GM19397 (cell line): ENCODE data around the gene ATP8B4.
A peak's percentile ranks its signal among the peaks of the same experiment; 100 is the strongest.

Source experiments
- ATAC-seq: cut with Tn5 transposase; IDR thresholded peaks from one replicate; pipeline ENCODE4 v1.9.1; 2021; ENCODE audit warnings: mild to moderate bottlenecking, moderate library complexity; ENCODE audit not compliant: unreplicated experiment

Gene ATP8B4

DNA sequence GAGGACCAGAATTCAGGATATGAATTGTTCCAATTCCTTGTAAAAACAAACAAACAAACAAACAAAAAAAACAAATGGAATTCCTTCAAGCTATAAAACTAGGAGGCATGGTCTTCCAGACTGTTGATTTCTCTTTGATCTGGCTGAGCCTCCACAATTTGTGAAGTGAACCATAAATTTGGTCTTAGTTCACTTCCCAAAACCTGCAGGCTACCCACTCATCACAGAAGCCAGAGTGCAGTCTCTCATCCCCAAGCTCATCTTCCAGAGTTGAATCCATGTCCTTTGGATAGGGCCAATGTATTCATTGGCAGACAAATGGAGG, 294.3 kb downstream of the ATP8B4 start:
- no peak for ATAC-seq

DNA sequence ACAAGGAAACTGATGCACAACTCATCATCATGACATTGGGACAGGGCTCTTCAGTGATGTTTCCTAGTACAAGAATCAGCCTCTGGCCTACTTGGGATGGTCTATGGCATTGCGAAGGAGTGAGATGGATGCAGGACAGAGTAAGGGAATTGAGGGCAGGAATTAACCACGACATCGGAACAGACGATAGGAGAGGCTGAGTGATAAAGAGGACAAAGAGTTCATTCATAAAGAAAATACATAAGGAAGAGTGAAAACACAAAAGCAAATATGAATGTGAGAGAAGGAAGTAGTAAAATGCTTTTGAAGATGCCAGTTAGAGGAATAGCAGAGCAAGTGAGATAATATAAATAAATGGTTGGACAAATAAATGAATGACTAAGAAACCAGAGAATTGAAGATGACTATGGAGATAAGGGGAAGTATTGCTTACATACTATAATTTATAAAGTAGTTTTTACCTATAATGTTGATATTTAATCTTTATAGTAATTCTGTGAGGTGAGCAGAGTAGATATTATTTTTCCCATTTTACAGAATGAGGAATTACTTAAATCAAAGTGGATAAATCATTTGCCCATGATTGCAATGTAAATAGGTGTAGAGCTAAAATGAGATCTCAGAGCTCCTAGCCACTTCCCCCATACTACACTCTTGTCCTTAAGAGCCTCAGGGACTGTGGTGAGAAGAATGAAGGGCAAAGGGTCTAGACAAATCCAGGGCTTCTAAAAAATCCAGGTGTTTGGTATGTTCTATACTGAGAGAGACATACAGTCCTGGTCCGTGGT, 294.9 kb downstream of the ATP8B4 start:
- ATAC-seq: no peak

DNA sequence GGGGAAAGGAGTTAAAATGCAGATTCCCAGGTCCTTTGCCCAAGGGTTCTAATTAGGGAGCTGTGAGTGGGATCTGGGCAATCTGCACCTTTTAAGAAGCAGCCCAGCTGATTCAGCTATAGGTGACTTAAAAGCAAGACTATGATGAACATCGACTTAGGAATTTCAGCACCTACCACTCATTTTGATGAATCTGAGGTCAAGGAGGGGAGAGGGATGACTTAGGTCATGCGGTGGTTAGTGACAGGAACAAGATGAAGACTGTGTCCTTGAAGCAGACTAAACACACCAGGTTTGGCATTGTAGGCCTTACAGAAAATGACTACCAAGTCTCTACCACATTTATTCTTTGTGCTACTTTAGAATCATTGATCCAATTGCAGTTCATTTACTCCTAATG, 301.9 kb downstream of the ATP8B4 start:
- ATAC-seq: no peak

DNA sequence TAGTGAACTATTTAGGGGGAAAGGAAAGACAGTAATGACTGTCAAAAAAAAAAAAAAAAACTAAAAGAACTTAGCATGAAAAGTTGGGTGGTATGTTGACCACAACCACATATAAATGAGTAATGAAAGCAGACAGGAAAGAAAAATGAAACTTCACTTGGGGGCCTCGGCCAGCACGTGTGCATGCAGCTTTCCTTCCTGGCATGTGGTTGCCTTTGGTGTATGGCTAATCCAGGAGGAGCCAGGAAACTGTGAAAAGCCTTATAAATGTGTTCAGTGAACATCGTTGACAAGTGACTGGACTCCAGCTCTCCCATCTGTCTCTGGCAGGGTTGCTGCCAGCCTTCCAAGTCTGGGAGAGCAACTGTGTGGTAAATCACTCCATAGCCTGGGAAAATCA, 303.1 kb downstream of the ATP8B4 start:
- peak; percentile 69 for ATAC-seq

DNA sequence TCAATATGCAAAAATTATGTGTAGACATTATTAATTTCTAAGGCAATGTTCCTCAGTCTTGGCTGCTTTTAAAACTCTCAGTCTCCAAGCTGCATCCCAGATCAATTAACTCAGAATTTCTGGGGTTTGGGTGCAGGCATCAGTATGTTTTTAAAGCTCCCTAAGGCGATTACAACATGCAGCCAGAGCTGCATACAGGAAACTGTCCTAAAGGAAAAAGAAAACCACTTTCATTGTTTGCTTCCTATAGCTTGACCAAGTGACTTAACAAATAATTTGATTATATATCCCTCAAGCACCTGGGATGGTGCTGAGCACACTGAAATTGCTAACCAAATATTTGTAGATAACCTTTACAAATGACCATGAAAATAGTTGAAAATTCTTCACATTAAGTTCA, 303.5 kb downstream of the ATP8B4 start:
- peak; percentile 17 for ATAC-seq

DNA sequence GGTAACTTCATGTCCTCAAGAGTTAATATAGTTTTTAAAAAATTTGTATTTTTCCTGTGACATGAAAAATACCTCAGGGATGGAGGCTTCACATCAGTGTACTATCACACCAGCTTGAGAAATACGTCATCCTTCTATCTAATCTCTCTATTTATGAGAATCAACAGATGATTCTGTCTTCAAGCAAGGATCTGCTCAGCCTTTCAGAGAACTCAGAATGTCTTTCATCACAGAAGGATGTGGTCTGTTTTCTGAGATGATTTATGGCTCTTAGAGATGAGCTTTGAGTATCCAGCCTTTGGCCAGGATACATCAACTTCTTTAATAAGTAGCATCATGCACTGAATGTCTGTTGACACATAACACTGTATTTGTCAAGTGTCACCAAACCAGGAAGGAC, 304.3 kb downstream of the ATP8B4 start:
- no peak for ATAC-seq

DNA sequence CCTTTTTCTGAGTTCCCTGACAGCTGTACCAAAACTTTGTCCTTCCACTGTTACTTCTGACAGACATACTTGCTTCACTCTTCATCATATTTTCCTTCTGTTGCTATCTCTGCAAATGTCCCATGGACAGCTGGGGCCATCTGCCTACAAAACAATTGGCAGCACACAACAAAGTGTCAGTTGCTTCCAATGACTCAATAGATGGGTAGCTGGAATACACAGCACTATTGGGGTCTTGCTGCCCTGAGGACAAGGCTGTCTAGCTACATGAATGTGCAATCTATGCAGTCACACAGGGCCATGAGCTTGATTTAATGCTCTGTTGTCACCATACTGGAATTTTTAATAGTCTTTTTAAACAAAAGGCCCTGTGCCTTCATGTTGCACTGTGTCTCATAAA, 305.4 kb downstream of the ATP8B4 start:
- no peak for ATAC-seq

DNA sequence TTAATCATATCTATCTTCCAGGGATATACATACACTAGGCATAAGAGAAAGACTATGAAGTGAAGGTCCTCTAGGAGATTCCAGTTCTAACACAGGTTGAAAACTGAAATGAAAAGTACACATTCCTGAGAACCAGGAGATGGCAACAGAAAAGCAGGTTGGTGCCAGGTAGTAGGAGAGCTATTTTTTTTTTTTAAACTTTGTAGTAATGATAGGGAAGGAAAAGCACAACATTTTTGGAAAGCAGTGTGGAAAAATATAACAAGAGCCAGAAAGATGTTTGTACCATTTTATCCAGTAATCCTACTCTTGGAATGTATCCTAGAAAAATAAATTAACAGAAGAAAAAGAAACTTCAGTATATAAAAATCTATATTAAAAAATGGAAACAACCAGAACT, 308.3 kb downstream of the ATP8B4 start:
- ATAC-seq: no peak

DNA sequence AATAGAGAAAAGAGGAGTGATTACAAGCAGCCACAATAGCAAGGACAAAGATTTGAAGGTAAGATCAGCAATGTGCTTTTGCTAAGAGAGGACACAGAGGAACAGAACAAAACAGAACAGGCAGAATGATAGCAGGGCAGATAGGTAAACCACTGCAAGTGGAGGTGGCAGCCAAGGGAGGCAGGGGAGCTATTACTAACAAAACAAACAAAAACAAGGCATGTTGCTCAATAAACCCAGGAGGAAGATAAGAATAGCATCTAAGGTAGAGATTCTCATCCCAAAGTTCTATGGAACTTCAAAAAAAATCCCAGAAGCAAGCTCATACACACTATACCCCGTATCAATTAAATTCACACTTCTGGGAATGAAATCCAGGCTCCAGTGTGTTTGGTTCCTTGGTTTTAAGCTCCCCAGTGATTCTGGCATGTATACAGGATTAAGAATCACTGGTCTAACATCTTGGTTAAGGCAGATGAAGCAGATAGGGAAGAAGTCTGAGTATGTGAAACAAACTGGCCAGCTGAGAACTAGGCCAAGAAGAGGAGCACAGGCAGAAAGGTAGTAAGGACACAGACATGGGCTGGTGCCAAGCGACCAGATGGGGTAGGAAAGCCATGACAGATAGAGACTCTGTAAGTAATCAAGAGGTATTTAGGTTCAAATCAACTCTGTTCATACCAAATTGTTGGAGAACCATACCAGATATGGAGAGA, 309.0 kb downstream of the ATP8B4 start:
- ATAC-seq: no peak

DNA sequence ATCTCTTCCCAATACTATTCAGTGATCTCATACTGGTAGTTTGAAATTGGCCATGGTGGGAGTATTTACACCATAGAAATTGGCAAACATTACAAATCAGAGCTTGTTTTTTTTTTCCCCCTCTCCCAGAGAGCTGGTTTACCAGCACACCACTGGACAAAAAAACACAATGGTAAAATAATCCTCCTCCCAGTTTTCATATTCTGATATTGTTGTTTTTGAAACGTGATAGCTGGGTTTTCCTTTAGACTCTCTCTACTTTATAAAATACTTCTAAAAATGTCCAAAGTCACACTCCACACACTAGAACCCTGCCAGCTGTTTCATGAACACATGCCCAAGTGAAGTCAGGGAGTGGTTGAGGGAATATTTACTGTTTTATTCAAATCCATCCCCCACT, 310.7 kb downstream of the ATP8B4 start:
- no peak for ATAC-seq
